Measurements from ENCODE around the gene TOMM70. TPM values are rescaled to one million over a fixed set of nuclear protein-coding genes. Genes with fewer than 3 reads are reported as not detected.
A peak's percentile ranks its signal among the peaks of the same experiment; 100 is the strongest.

Gene TOMM70
- total and polyA plus RNA-seq, 2 of the 13 experiments (the other 11 are each of a cell fraction or from before 2014, with no cell fraction given), result 27.0 to 77.2 TPM

DNA sequence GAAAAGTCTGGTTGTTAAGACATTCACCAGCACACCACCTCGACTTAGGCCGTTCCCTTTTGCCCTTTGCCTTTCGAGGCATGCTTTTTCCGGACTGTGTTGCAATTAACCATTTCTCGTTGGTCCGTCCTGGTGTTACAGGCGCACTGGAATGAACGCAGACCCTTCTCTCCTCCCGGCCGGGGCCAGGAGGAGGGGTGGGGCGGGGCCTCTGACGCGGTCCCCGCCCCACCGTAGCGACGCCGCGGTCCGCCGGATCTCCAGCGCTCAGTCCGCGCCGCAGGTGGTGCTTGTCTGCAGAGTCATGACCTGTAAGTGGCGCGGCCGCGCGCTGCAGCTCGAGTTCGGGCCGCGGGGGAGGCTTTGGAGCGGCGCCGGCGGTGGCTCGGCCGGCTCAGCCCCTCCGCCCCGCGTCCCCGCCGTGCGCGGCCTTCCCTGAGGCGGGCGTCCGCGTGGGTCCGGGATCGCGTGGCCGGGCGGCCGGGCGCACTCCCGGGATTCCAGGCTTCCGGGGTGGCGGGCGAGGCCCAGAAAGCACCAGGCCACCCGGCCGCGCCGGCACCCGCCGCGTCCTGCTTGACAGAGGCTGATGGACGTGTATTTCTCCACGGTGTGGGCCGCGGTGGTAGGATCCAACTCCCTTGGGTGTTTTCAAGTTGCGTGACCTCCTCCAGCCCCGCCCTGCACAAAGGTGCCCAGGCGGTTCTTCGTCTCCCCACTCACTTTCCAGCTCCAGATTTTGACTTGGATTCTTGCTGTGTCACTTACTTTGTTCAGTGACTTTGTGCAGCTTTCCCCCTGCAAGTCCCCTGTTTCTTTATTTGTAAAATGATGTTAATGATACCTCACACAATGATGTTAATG is 66.2 kb downstream of the TOMM70 start, which contains the start of gene NIT2 (continued):
- no peak for TF ChIP-seq RBM22 (optimal IDR thresholded peaks at IDR 0.05; ENCODE audit: low read length)
- no peak; the same call in 1 of the 2 replicates for TF ChIP-seq ZBTB8A (CRISPR knock-in tag; IDR thresholded peaks at IDR 0.05; ENCODE audit: borderline replicate concordance, low read depth)
- peak; percentile 36; the same call in 1 of the 2 replicates for TF ChIP-seq GATA4 (IDR thresholded peaks at IDR 0.05; ENCODE audit: borderline replicate concordance, low read depth)
- TF ChIP-seq CC2D1A (CRISPR knock-in tag; IDR thresholded peaks at IDR 0.05), result no peak
- TF ChIP-seq FLYWCH1 (CRISPR knock-in tag; IDR thresholded peaks at IDR 0.05), result 0 out of 2 replicates have a peak, but pooled peaks have one; percentile 71
- TF ChIP-seq HDAC2 (CRISPR knock-in tag; IDR thresholded peaks at IDR 0.05), result peak; percentile 50; the same call in 1 of the 2 replicates
- TF ChIP-seq PHF5A (CRISPR knock-in tag; IDR thresholded peaks at IDR 0.05; ENCODE audit: low read depth, unreplicated experiment), result no peak
- TF ChIP-seq ZNF383 (CRISPR knock-in tag; IDR thresholded peaks at IDR 0.05; ENCODE audit: borderline replicate concordance), result no peak
- TF ChIP-seq TGIF2 (CRISPR knock-in tag; IDR thresholded peaks at IDR 0.05), result peak; percentile 20; the same call in 1 of the 2 replicates
- no peak for TF ChIP-seq SNAPC4 (CRISPR knock-in tag; IDR thresholded peaks at IDR 0.05)
- TF ChIP-seq NPAS2 (CRISPR knock-in tag; IDR thresholded peaks at IDR 0.05; ENCODE audit: borderline replicate concordance), result no peak
- TF ChIP-seq DNMT3B (CRISPR knock-in tag; conservative IDR thresholded peaks at IDR 0.05), result no peak
- no peak for TF ChIP-seq ZNF615 (CRISPR knock-in tag; IDR thresholded peaks at IDR 0.05; ENCODE audit: borderline replicate concordance)
- 0 out of 2 replicates have a peak, but pooled peaks have one; percentile 56 for TF ChIP-seq SSRP1 (CRISPR knock-in tag; IDR thresholded peaks at IDR 0.05)
- no peak for TF ChIP-seq SNAPC2 (CRISPR knock-in tag; IDR thresholded peaks at IDR 0.05)
- TF ChIP-seq, protein P1, sequence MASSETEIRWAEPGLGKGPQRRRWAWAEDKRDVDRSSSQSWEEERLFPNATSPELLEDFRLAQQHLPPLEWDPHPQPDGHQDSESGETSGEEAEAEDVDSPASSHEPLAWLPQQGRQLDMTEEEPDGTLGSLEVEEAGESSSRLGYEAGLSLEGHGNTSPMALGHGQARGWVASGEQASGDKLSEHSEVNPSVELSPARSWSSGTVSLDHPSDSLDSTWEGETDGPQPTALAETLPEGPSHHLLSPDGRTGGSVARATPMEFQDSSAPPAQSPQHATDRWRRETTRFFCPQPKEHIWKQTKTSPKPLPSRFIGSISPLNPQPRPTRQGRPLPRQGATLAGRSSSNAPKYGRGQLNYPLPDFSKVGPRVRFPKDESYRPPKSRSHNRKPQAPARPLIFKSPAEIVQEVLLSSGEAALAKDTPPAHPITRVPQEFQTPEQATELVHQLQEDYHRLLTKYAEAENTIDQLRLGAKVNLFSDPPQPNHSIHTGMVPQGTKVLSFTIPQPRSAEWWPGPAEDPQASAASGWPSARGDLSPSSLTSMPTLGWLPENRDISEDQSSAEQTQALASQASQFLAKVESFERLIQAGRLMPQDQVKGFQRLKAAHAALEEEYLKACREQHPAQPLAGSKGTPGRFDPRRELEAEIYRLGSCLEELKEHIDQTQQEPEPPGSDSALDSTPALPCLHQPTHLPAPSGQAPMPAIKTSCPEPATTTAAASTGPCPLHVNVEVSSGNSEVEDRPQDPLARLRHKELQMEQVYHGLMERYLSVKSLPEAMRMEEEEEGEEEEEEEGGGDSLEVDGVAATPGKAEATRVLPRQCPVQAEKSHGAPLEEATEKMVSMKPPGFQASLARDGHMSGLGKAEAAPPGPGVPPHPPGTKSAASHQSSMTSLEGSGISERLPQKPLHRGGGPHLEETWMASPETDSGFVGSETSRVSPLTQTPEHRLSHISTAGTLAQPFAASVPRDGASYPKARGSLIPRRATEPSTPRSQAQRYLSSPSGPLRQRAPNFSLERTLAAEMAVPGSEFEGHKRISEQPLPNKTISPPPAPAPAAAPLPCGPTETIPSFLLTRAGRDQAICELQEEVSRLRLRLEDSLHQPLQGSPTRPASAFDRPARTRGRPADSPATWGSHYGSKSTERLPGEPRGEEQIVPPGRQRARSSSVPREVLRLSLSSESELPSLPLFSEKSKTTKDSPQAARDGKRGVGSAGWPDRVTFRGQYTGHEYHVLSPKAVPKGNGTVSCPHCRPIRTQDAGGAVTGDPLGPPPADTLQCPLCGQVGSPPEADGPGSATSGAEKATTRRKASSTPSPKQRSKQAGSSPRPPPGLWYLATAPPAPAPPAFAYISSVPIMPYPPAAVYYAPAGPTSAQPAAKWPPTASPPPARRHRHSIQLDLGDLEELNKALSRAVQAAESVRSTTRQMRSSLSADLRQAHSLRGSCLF (CRISPR knock-in tag; IDR thresholded peaks at IDR 0.05; ENCODE audit: borderline replicate concordance), result no peak
- TF ChIP-seq, protein P2, sequence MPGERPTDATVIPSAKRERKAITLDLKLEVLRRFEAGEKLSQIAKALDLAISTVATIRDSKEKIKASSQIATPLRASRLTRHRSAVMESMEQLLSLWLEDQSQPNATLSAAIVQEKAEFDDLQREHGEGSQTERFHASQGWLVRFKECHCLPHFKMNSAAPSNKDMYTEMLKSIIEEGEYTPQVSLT (CRISPR knock-in tag; IDR thresholded peaks at IDR 0.05; ENCODE audit: borderline replicate concordance, low read depth), result no peak
- TF ChIP-seq ZNF251 (CRISPR knock-in tag; IDR thresholded peaks at IDR 0.05), result no peak
- 0 out of 2 replicates have a peak, but pooled peaks have one; percentile 35 for TF ChIP-seq ZNF761 (CRISPR knock-in tag; conservative IDR thresholded peaks at IDR 0.05)
